ENCODE results near the gene CCL3.

CCL3 gene

GRCh38 chr17:36092230-36092629 lies 2.3 kb upstream of the CCL3 start:
- POLR2A ChIA-PET: no interaction called here
- Histone ChIP-seq H3K27ac (ENCODE audit: extremely low read depth, low read depth, low read length) (no peak overlapping the region), H3K4me1 (ENCODE audit: control insufficient read depth, insufficient read depth, low read length) (no peaks in the 10 kb centered on the region), H3K9me3 (ENCODE audit: control insufficient read depth, insufficient read depth, low read depth, low read length) (no peaks in the 10 kb centered on the region), H3K36me3 (ENCODE audit: control insufficient read depth in 2 of 2, insufficient read depth in 1 of 2, low read length in 2 of 2) (no peaks in the 10 kb centered on the region), H3K4me3 (ENCODE audit: low read depth, low read length) (no peak overlapping the region)
- CTCF ChIA-PET: interaction anchor here (0.7 kb wide), 1 partner anchor 27 kb away, joined by 3 read pairs; no protein-coding TSS in a partner anchor
- TF ChIP-seq ZBTB1 (tag by site-specific recombination; IDR thresholded peaks at IDR 0.05): no peak
- no peak for TF ChIP-seq BCL11B (tag by site-specific recombination; IDR thresholded peaks at IDR 0.05; ENCODE audit: low read depth)
- TF ChIP-seq ZNF707 (tag by site-specific recombination; IDR thresholded peaks at IDR 0.05): no peak
- TF ChIP-seq ZNF146 (tag by site-specific recombination; IDR thresholded peaks at IDR 0.05): no peak
- TF ChIP-seq ZNF585B (tag by site-specific recombination; IDR thresholded peaks at IDR 0.05): no peak
- no peak for TF ChIP-seq ZNF677 (tag by site-specific recombination; IDR thresholded peaks at IDR 0.05)
- TF ChIP-seq ZNF830 (tag by site-specific recombination; IDR thresholded peaks at IDR 0.05; ENCODE audit: low read depth): no peak
- TF ChIP-seq SALL2 (tag by site-specific recombination; IDR thresholded peaks at IDR 0.05; ENCODE audit: borderline replicate concordance): no peak
- no peak for TF ChIP-seq ZNF341 (tag by site-specific recombination; IDR thresholded peaks at IDR 0.05; ENCODE audit: low read depth)

DNA sequence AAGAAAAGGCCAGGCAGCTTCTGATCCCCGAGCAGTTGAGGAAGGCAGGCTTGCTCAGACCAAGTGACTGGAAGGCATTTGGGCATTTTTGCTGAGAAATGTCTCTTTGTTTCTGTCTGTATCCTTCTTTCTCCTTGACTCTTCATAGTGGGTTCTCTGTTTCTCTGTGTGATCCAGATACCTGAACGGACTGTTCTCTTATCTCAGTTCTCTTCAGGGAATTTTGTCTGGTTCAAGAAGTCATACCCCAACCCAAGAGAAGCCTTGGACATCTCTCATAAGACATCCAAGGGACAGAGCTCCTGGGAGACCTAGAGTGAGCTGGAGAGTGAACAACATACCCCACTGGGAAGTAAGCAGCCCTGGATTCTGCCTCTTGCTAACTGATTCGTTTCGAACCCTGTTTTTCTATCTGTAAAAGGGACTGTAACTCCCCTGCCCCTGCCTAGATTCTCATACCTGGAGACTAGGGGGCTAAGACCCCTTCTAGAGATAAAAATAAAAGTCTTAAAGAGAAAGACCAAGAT lies 541 bp downstream of the CCL3 start:
- H3K9me3 ChIP-seq (ENCODE audit: control insufficient read depth, insufficient read depth, low read depth, low read length): no peaks in the 10 kb centered on the region
- H3K4me1 ChIP-seq (ENCODE audit: control insufficient read depth, insufficient read depth, low read length): no peaks in the 10 kb centered on the region
- no peak for TF ChIP-seq ZFHX2 (tag by site-specific recombination; conservative IDR thresholded peaks at IDR 0.05)
- no peak for TF ChIP-seq ZNF398 (tag by site-specific recombination; IDR thresholded peaks at IDR 0.05)
- no peak for TF ChIP-seq KLF9 (tag by site-specific recombination; IDR thresholded peaks at IDR 0.05; ENCODE audit: low read depth)
- TF ChIP-seq KLF7 (tag by site-specific recombination; IDR thresholded peaks at IDR 0.05; ENCODE audit: borderline replicate concordance): no peak
- TF ChIP-seq ZNF544 (tag by site-specific recombination; IDR thresholded peaks at IDR 0.05): no peak
- TF ChIP-seq ZNF157 (tag by site-specific recombination; IDR thresholded peaks at IDR 0.05): no peak
- TF ChIP-seq, protein P1, sequence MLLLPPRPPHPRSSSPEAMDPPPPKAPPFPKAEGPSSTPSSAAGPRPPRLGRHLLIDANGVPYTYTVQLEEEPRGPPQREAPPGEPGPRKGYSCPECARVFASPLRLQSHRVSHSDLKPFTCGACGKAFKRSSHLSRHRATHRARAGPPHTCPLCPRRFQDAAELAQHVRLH (tag by site-specific recombination; IDR thresholded peaks at IDR 0.05): no peak
- no peak for TF ChIP-seq ZBTB17 (tag by site-specific recombination; IDR thresholded peaks at IDR 0.05)
- TF ChIP-seq, protein P2, sequence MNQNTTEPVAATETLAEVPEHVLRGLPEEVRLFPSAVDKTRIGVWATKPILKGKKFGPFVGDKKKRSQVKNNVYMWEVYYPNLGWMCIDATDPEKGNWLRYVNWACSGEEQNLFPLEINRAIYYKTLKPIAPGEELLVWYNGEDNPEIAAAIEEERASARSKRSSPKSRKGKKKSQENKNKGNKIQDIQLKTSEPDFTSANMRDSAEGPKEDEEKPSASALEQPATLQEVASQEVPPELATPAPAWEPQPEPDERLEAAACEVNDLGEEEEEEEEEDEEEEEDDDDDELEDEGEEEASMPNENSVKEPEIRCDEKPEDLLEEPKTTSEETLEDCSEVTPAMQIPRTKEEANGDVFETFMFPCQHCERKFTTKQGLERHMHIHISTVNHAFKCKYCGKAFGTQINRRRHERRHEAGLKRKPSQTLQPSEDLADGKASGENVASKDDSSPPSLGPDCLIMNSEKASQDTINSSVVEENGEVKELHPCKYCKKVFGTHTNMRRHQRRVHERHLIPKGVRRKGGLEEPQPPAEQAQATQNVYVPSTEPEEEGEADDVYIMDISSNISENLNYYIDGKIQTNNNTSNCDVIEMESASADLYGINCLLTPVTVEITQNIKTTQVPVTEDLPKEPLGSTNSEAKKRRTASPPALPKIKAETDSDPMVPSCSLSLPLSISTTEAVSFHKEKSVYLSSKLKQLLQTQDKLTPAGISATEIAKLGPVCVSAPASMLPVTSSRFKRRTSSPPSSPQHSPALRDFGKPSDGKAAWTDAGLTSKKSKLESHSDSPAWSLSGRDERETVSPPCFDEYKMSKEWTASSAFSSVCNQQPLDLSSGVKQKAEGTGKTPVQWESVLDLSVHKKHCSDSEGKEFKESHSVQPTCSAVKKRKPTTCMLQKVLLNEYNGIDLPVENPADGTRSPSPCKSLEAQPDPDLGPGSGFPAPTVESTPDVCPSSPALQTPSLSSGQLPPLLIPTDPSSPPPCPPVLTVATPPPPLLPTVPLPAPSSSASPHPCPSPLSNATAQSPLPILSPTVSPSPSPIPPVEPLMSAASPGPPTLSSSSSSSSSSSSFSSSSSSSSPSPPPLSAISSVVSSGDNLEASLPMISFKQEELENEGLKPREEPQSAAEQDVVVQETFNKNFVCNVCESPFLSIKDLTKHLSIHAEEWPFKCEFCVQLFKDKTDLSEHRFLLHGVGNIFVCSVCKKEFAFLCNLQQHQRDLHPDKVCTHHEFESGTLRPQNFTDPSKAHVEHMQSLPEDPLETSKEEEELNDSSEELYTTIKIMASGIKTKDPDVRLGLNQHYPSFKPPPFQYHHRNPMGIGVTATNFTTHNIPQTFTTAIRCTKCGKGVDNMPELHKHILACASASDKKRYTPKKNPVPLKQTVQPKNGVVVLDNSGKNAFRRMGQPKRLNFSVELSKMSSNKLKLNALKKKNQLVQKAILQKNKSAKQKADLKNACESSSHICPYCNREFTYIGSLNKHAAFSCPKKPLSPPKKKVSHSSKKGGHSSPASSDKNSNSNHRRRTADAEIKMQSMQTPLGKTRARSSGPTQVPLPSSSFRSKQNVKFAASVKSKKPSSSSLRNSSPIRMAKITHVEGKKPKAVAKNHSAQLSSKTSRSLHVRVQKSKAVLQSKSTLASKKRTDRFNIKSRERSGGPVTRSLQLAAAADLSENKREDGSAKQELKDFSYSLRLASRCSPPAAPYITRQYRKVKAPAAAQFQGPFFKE (tag by site-specific recombination; IDR thresholded peaks at IDR 0.05; ENCODE audit: borderline replicate concordance): no peak
- TF ChIP-seq ZNF658 (tag by site-specific recombination; IDR thresholded peaks at IDR 0.05): no peak
- no peak for TF ChIP-seq ZNF571 (tag by site-specific recombination; IDR thresholded peaks at IDR 0.05)
- no peak for TF ChIP-seq ZBTB8A (tag by site-specific recombination; IDR thresholded peaks at IDR 0.05)
- TF ChIP-seq, protein P3, sequence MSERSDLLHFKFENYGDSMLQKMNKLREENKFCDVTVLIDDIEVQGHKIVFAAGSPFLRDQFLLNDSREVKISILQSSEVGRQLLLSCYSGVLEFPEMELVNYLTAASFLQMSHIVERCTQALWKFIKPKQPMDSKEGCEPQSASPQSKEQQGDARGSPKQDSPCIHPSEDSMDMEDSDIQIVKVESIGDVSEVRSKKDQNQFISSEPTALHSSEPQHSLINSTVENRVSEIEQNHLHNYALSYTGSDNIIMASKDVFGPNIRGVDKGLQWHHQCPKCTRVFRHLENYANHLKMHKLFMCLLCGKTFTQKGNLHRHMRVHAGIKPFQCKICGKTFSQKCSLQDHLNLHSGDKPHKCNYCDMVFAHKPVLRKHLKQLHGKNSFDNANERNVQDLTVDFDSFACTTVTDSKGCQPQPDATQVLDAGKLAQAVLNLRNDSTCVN (tag by site-specific recombination; optimal IDR thresholded peaks at IDR 0.05): no peak
- TF ChIP-seq ZNF19 (tag by site-specific recombination; IDR thresholded peaks at IDR 0.05; ENCODE audit: low read depth): no peak
- no peak for TF ChIP-seq ZNF239 (tag by site-specific recombination; IDR thresholded peaks at IDR 0.05)
- TF ChIP-seq ZNF48 (tag by site-specific recombination; IDR thresholded peaks at IDR 0.05): no peak
- no peaks in the 10 kb centered on the region for H3K36me3 ChIP-seq (ENCODE audit: control insufficient read depth in 2 of 2, insufficient read depth in 1 of 2, low read length in 2 of 2)
- ChIA-PET POLR2A (no interaction called here), CTCF (interaction anchor here (0.7 to 1.5 kb wide), 4 partner anchors 17 to 67 kb away, joined by 3 to 8 read pairs (median 4); no protein-coding TSS in a partner anchor)
- H3K27ac ChIP-seq (ENCODE audit: extremely low read depth, low read depth, low read length): no peak overlapping the region
- no peak overlapping the region for H3K4me3 ChIP-seq (ENCODE audit: low read depth, low read length)

Data from HEK293 (cell line).